SW 1271 (cell line): ENCODE measurements around the gene CDRT15.
"Not testable (repeated sequence)": the region's sequence is repeated elsewhere in the genome, so short reads cannot be mapped to it uniquely, and the experiment has no call there.

ENCODE experiments used
- DNase-seq, 2 experiments: peaks; one replicate each; lab custom pipeline; 2025; lab: John Stamatoyannopoulos, UW

CDRT15 gene

DNA sequence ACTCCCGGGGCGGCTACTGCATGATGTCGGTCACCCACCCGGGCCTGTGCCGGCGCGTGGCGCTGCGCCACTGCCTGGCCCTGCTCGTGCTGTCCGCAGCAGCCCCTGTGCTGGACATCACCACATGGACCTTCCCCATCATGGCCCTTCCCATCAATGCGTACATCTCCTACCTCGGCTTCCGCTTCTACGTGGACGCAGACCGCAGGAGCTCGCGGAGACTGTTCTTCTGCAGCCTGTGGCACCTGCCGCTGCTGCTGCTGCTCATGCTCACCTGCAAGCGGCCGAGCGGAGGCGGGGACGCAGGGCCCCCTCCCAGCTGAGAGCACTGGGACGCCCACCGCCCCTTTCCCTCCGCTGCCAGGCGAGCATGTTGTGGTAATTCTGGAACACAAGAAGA lies 29.8 kb downstream of the CDRT15 start:
- no peak for DNase-seq

DNA sequence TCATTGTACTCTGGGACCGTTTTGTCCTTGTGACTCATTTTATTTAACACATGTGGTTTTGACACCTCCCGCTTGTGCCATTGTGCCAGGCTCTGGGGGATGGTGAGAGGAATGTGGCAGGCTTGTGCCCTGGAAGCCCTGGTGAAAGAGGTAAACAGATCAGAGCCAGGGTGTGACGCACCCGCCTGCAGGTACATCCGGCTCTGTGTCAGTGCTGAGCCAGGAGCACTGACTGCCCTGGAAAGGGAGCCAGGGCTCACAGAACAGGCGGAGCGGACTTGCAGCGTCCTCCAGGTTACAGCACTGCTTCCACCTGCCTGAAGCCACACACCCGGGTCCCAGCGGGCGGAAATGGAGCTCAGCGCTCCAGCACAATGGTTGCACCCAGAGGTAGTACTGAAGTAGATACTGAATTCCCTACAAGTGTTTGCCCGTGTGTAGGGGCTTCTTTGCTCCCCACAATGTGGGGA lies 30.6 kb downstream of the CDRT15 start:
- no peak for DNase-seq

DNA sequence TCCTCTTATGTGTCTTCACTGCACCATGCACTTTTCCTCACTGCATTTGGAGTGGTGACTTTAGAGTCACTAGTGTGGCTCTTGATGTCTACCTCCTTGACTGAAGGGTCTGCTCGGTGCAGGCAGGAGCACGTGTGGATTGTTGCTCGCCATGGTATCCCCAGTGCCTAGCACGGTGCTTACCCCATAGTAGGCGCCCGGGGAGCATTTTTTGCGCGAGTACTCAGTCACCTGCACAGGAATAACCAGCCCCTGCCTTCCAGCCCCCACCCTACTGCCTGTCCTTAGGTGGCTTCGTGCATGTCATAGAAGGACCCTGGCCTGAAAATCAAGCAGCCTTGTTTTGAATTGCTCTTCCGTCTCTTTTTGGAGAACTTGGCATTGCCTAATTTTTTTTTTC lies 31.3 kb downstream of the CDRT15 start:
- DNase-seq, result no peak

GRCh38 chr17:14204546-14204945 lies 32.1 kb downstream of the CDRT15 start:
- no peak for DNase-seq

DNA sequence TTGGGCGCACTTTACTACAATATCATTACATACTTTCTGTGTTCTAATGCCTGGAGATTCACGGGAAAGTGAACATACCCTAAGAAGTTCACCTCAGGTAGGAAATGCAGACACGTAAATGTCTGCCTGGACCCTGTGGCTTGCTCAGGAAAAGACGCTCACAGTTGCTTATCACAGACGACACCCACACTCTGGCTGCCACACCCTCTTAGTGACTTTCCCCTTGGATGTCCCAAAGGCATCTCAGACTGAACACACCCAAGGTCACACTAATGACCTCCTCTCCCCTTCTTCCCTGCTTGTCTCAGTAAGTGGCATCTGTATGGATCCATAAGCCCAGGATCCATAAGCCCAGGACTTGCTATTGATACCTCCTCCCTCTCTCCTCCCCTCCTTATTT lies 32.6 kb downstream of the CDRT15 start:
- no peak for DNase-seq

DNA sequence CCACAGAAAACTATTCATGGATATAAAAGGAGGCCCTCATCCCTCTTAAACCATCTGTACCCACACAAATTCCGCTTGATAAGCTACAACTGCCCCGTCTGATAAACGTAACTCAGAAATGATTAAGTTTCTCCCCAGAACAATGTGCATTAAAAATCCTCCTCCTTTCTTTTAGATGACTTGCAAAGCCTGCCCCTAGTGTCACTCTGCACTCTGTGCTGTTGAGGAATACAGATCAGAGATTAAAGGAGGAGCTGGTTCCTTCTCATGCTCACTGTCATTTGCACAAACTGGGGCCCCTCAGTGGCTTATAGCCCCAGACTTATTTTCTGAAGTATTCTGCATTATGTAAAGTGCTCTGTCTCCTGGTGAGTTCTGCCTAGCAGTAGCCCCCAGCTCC lies 33.3 kb downstream of the CDRT15 start:
- DNase-seq, result peak in 1 of 2 experiments; percentile 10

GRCh38 chr17:14202388-14203166 lies 34.1 kb downstream of the CDRT15 start:
- DNase-seq, result no peak

- no peak for DNase-seq
Observed at GRCh38 chr17:14201988-14202380, 34.7 kb downstream of the CDRT15 start.

DNA sequence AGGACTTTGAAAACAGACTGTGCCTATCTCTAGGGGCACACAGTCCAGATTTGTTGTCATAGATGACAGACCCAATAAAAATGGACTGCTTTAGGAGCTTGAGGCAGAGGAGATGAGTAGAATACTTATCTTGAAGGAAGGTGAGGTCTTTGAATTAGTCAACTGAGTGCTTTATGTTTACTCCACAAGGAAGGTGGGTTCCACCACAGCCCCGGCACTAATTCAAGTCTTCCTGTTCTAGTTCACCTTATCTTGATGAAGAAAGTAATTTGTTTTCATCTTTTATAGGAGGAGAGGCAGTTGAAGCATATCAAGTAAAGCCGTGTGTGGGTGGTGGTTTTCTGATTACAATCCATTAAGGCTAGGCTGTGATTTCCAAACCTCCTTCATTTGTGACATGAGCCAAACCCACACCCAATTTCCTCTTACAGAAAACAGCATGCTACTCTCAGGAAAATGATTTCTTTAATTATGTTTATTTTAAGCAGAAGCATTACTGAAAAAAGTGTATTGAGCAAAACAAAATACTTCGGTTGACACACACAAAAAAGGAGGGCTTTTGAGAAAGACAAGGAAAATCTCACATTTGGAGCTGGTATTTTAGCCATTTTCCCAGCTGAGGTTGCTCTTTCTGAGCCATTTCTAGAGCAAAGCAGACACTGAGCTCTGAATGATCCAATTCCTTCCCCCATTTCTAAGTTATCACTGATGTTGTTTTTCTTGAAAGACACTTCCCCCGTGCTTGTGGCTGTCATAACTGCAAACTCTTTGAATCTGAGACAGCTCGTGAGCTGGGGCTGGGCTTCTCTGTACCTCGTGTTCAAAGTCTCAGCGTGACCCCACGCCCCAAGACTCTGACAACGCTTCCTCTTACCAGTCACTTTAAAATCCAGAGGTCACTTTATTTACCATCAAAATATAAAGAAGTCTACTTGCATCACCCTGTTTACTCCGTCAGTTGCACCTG lies 35.4 kb downstream of the CDRT15 start:
- DNase-seq, result no peak

- no peak for DNase-seq
Observed at GRCh38 chr17:14200354-14200753, 36.3 kb downstream of the CDRT15 start.

- no peak for DNase-seq
Observed at GRCh38 chr17:14199601-14200000, 37.1 kb downstream of the CDRT15 start.

DNA sequence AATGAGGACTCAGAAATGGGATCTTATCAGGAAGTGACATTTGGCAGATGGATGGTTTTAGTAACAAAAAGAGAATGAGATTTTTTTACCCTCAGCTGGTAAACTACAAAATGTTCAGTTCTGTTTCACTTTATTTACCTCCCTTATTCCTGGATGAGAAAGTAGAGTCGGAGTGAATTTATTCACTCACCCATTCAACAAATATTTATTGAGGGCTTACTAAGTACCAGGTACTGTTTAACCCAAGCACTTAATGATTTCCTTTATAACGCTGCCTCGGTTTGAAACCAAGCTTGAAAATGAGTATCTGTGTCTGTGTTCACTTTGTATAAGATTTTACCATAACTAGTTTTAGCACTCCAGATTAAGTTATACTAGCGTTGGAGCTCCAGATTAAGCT lies 38.1 kb downstream of the CDRT15 start:
- no peak for DNase-seq

GRCh38 chr17:14198013-14198412 lies 38.6 kb downstream of the CDRT15 start:
- DNase-seq, result no peak

DNA sequence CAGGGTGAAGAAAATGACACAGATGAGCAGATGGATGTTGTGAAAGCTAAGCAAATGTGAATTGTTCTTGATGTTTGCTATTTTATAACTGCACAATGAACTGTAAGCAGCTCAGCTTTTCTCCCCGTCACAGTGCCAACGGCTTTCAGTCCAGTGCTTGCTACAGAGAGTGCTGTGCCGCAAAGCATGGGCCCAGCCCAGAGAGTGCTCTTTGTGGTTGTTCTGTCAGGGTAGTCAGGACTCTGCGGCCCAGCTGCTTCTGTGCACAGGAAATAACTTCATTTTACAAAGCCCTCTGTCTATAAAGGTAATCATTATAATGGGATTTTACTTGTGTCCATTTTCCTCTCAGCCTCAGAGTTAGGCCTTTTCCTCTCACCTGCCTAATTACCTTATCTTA lies 39.1 kb downstream of the CDRT15 start:
- DNase-seq, result no peak

- DNase-seq, result no peak
Observed at GRCh38 chr17:14197057-14197456, 39.6 kb downstream of the CDRT15 start.

- no peak for DNase-seq
Observed at GRCh38 chr17:14196377-14196997, 40.2 kb downstream of the CDRT15 start.

DNA sequence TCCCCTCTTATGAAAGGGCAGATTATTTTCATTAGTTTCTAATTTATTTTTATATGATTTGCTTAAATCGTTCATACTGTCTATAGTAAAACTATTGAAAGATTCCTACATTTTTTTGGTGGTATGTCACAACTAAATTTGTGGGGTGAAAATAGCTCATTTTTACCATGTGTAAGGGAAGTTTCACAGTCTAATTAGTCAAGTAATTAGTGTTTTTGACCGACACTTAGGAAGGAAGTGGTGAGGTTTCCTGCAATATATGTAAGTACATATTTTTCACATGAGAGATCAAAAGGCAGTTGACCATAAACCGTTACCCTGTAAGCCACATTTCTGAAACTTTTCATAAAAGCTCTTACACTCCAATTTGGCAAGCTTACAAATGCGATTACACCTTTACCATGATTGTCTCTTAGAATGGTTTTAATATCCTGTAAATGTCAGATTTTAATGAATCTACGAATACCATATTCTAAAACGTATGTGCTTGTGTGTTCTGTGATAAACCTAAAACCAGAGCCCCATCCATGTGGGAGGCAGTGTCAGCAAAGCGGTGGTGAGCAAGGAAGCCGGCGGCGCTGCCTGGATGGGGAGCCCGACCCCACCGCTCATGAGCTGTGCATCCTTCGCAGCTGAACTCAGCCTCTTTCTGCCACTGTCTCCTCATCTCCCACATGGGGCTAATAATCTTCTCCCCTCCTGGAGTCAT lies 43.9 kb downstream of the CDRT15 start:
- DNase-seq, result not testable (repeated sequence)

GRCh38 chr17:14192039-14192438 lies 44.6 kb downstream of the CDRT15 start:
- not testable (repeated sequence) for DNase-seq

GRCh38 chr17:14191469-14191868 lies 45.2 kb downstream of the CDRT15 start:
- not testable (repeated sequence) for DNase-seq

GRCh38 chr17:14190774-14191173 lies 45.9 kb downstream of the CDRT15 start:
- DNase-seq, result not testable (repeated sequence)

GRCh38 chr17:14186443-14186842 lies 50.2 kb downstream of the CDRT15 start:
- DNase-seq, result not testable (repeated sequence)
